H9 (cell line): ENCODE results near the gene ZC3H6. TPM values are rescaled to one million over a fixed set of nuclear protein-coding genes. Genes with fewer than 3 reads are reported as not detected.

Experiments
- DNase-seq: peaks from one replicate; pipeline ENCODE4 v3.0.0-alpha.2; 2017
- H2AFZ ChIP-seq: one replicate; pipeline ENCODE4 v1.6.1; 2013; ENCODE audit warnings: mild to moderate bottlenecking, low read length, control low read depth, moderate library complexity
- H2AK5ac ChIP-seq: 2 replicates; pipeline ENCODE4 v1.6.1; 2013; ENCODE audit warnings: low read length, control low read depth, mixed read lengths; ENCODE audit not compliant: insufficient read length
- H2BK120ac ChIP-seq: one replicate; pipeline ENCODE4 v1.6.1; 2013; ENCODE audit warnings: low read depth, mild to moderate bottlenecking, low read length, control low read depth, inconsistent platforms; ENCODE audit not compliant: poor library complexity, severe bottlenecking
- H2BK12ac ChIP-seq: 2 replicates; pipeline ENCODE4 v1.6.1; 2013; ENCODE audit warnings: low read length, control low read depth, mixed read lengths, low read depth; ENCODE audit not compliant: insufficient read length
- H2BK15ac ChIP-seq: 2 replicates; pipeline ENCODE4 v1.6.1; 2013; ENCODE audit warnings: low read depth, low read length, control low read depth
- H2BK20ac ChIP-seq: one replicate; pipeline ENCODE4 v1.6.1; 2013; ENCODE audit warnings: low read depth, mild to moderate bottlenecking, low read length, control low read depth, inconsistent platforms; ENCODE audit not compliant: poor library complexity, severe bottlenecking
- H2BK5ac ChIP-seq: 2 replicates; pipeline ENCODE4 v1.6.1; 2013; ENCODE audit warnings: low read length, control low read depth, mixed read lengths; ENCODE audit not compliant: insufficient read length
- H3K14ac ChIP-seq: 2 replicates; pipeline ENCODE4 v1.6.1; 2013; ENCODE audit warnings: low read length, control low read depth; ENCODE audit not compliant: insufficient read depth
- H3K18ac ChIP-seq: 2 replicates; pipeline ENCODE4 v1.6.1; 2013; ENCODE audit warnings: low read depth, mild to moderate bottlenecking, mixed read lengths, low read length, control low read depth; ENCODE audit not compliant: insufficient read length
- H3K23ac ChIP-seq: 2 replicates; pipeline ENCODE4 v1.6.1; 2013; ENCODE audit warnings: low read length, control low read depth, mixed read lengths, low read depth; ENCODE audit not compliant: insufficient read length
- H3K23me2 ChIP-seq: 2 replicates; pipeline ENCODE4 v1.6.1; 2013; ENCODE audit warnings: low read depth, mild to moderate bottlenecking, mixed read lengths, low read length, control low read depth; ENCODE audit not compliant: insufficient read length, poor library complexity, severe bottlenecking
- H3K27ac ChIP-seq: 2 replicates; pipeline ENCODE4 v1.5.1; 2013; ENCODE audit warnings: low read length, control low read depth, mixed read lengths, low read depth; ENCODE audit not compliant: insufficient read length
- H3K27me3 ChIP-seq: 2 replicates; pipeline ENCODE4 v1.6.1; 2013; ENCODE audit warnings: low read length, control low read depth, inconsistent platforms; ENCODE audit not compliant: insufficient read depth
- H3K4ac ChIP-seq: 2 replicates; pipeline ENCODE4 v1.6.1; 2013; ENCODE audit warnings: low read depth, mild to moderate bottlenecking, control low read depth, inconsistent platforms, low read length, moderate library complexity
- H3K4me1 ChIP-seq: 2 replicates; pipeline ENCODE4 v1.6.1; 2013; ENCODE audit warnings: low read length, control low read depth, inconsistent platforms; ENCODE audit not compliant: insufficient read depth
- H3K4me2 ChIP-seq: 2 replicates; pipeline ENCODE4 v1.6.1; 2013; ENCODE audit warnings: low read length, control low read depth, mixed read lengths; ENCODE audit not compliant: insufficient read length, insufficient read depth
- H3K56ac ChIP-seq: 2 replicates; pipeline ENCODE4 v1.6.1; 2013; ENCODE audit warnings: low read depth, mild to moderate bottlenecking, mixed read lengths, low read length, control low read depth; ENCODE audit not compliant: insufficient read length
- H3K79me1 ChIP-seq: 2 replicates; pipeline ENCODE4 v1.6.1; 2013; ENCODE audit warnings: low read depth, mild to moderate bottlenecking, moderate library complexity, low read length, control low read depth, inconsistent platforms; ENCODE audit not compliant: insufficient read depth, poor library complexity, severe bottlenecking
- H3K79me2 ChIP-seq: 2 replicates; pipeline ENCODE4 v1.6.1; 2013; ENCODE audit warnings: low read length, control low read depth, inconsistent platforms; ENCODE audit not compliant: insufficient read depth
- H3K9ac ChIP-seq: 2 replicates; pipeline ENCODE4 v1.6.1; 2013; ENCODE audit warnings: low read length, control low read depth, mixed read lengths; ENCODE audit not compliant: insufficient read length; ENCODE audit errors: extremely low read depth
- H3K9me3 ChIP-seq: one replicate; pipeline ENCODE4 v1.6.1; 2013; ENCODE audit warnings: low read depth, low read length, inconsistent platforms; ENCODE audit not compliant: control insufficient read depth
- H3T11ph ChIP-seq: one replicate; pipeline ENCODE4 v1.6.1; 2013; ENCODE audit warnings: mild to moderate bottlenecking, low read length, control low read depth, inconsistent platforms
- H4K20me1 ChIP-seq: one replicate; pipeline ENCODE4 v1.6.1; 2013; ENCODE audit not compliant: control insufficient read depth, insufficient read length, insufficient read depth
- H4K5ac ChIP-seq: 2 replicates; pipeline ENCODE4 v1.6.1; 2013; ENCODE audit warnings: low read depth, mild to moderate bottlenecking, mixed read lengths, low read length, control low read depth; ENCODE audit not compliant: insufficient read length
- H4K8ac ChIP-seq: replicated peaks from 2 replicates; pipeline ENCODE4 v1.6.1; 2013; ENCODE audit warnings: low read length, control low read depth, mixed read lengths, low read depth; ENCODE audit not compliant: insufficient read length
- H4K91ac ChIP-seq: 2 replicates; pipeline ENCODE4 v1.6.1; 2013; ENCODE audit warnings: low read depth, mild to moderate bottlenecking, moderate library complexity, mixed read lengths, low read length, control low read depth; ENCODE audit not compliant: insufficient read length
- H3K27ac Mint-ChIP-seq, 3 experiments: 2 replicates in 2 of 3; 3 replicates in 1 of 3; pipeline ENCODE4 v1.8.0; 2020 to 2021; ENCODE audit warnings: mixed read lengths in 3 of 3, mild to moderate bottlenecking in 1 of 3, moderate library complexity in 1 of 3
- H3K27me3 Mint-ChIP-seq: 2 replicates; pipeline ENCODE4 v1.8.0; 2021; ENCODE audit warnings: low read depth, mild to moderate bottlenecking, moderate library complexity, mixed read lengths
- H3K36me3 Mint-ChIP-seq, 3 experiments: 2 replicates in 2 of 3; 3 replicates in 1 of 3; pipeline ENCODE4 v1.8.0; 2020 to 2021; ENCODE audit warnings: low read depth in 3 of 3, mixed read lengths in 3 of 3; ENCODE audit not compliant: insufficient read depth in 1 of 3
- H3K4me1 Mint-ChIP-seq, 2 experiments: 2 replicates each; pipeline ENCODE4 v1.8.0; 2020; ENCODE audit warnings: mixed read lengths in 2 of 2
- H3K4me3 Mint-ChIP-seq, 2 experiments: 2 replicates in 1 of 2; 3 replicates in 1 of 2; pipeline ENCODE4 v1.8.0; 2020 to 2021; ENCODE audit warnings: mild to moderate bottlenecking in 2 of 2, mixed read lengths in 2 of 2, moderate library complexity in 1 of 2
- H3K9me3 Mint-ChIP-seq, 2 experiments: 2 replicates in 1 of 2; 3 replicates in 1 of 2; pipeline ENCODE4 v1.8.0; 2020; ENCODE audit warnings: mild to moderate bottlenecking in 2 of 2, mixed read lengths in 2 of 2, moderate library complexity in 1 of 2
- WGBS: extraction: QIAGEN DNeasy Blood & Tissue Kit; methylation state at CpG from one replicate; pipeline ENCODE4 v1.1.7; 2013; ENCODE audit warnings: missing lambda C conversion rate, low lambda C conversion rate, mixed read lengths; ENCODE audit not compliant: insufficient read length; ENCODE audit errors: extremely low coverage; 5-methylcytosine and 5-hydroxymethylcytosine counted together
- total RNA-seq: library from RNA; stranded (reverse); gene quantifications from 2 replicates; pipeline ENCODE4 v1.2.1, GENCODE V29; 2021
- TF ChIP-seq, protein P1 (sequence below): fragments of 200-600 bp; sonication (generic); conservative IDR thresholded peaks from 3 replicates; pipeline ENCODE4 v1.8.0; 2021; ENCODE audit warnings: antibody characterized with exemption, mild to moderate bottlenecking

The ZC3H6 gene
- total RNA-seq, 1 experiment from 2014 or later: 3.5 TPM

- no peak overlapping the region for H3K4me3 Mint-ChIP-seq
- H2BK120ac ChIP-seq: no peak overlapping the region
- H3K18ac ChIP-seq: no peak overlapping the region
- H3K9me3 ChIP-seq: no peaks in the 10 kb centered on the region
- no peaks in the 10 kb centered on the region for H3K27me3 Mint-ChIP-seq
- H3K27ac Mint-ChIP-seq: no peak overlapping the region
- H3K27me3 ChIP-seq: no peaks in the 10 kb centered on the region
- no peak overlapping the region for H3K4me2 ChIP-seq
- no peak overlapping the region for H4K91ac ChIP-seq
- H3K4me1 ChIP-seq: no peaks in the 10 kb centered on the region
- no peak overlapping the region for H2AK5ac ChIP-seq
- WGBS: no CpG with 5 or more reads among the region's 4 CpGs
- no peaks in the 10 kb centered on the region for H3K9me3 Mint-ChIP-seq
- H4K5ac ChIP-seq: no peak overlapping the region
- no peak overlapping the region for H2BK20ac ChIP-seq
- H2BK5ac ChIP-seq: no peak overlapping the region
- no peak overlapping the region for H3K9ac ChIP-seq
- no peak for DNase-seq
- H2BK15ac ChIP-seq: no peak overlapping the region
- H3T11ph ChIP-seq: no peak overlapping the region
- no peak overlapping the region for H3K23ac ChIP-seq
- no peaks in the 10 kb centered on the region; the same call in 1 of the 2 replicates for H3K79me2 ChIP-seq
- no peak overlapping the region for H2BK12ac ChIP-seq
- peaks cover 4 to 11% (median 9%) of the 10 kb centered on the region in 3 experiments; a peak in 6 of 7 replicates for H3K36me3 Mint-ChIP-seq
- H3K23me2 ChIP-seq: no peaks in the 10 kb centered on the region
- no peak overlapping the region for H3K27ac ChIP-seq
- no peaks in the 10 kb centered on the region for H3K4me1 Mint-ChIP-seq
- no peak overlapping the region for H2AFZ ChIP-seq
- no peaks in the 10 kb centered on the region for H4K20me1 ChIP-seq
- no peak overlapping the region for H3K56ac ChIP-seq
- no peak overlapping the region for H3K14ac ChIP-seq
- no peaks in the 10 kb centered on the region for H3K79me1 ChIP-seq
- TF ChIP-seq, protein P1, sequence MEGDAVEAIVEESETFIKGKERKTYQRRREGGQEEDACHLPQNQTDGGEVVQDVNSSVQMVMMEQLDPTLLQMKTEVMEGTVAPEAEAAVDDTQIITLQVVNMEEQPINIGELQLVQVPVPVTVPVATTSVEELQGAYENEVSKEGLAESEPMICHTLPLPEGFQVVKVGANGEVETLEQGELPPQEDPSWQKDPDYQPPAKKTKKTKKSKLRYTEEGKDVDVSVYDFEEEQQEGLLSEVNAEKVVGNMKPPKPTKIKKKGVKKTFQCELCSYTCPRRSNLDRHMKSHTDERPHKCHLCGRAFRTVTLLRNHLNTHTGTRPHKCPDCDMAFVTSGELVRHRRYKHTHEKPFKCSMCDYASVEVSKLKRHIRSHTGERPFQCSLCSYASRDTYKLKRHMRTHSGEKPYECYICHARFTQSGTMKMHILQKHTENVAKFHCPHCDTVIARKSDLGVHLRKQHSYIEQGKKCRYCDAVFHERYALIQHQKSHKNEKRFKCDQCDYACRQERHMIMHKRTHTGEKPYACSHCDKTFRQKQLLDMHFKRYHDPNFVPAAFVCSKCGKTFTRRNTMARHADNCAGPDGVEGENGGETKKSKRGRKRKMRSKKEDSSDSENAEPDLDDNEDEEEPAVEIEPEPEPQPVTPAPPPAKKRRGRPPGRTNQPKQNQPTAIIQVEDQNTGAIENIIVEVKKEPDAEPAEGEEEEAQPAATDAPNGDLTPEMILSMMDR: no peak
- H4K8ac ChIP-seq: no peak overlapping the region
- no peak overlapping the region for H3K4ac ChIP-seq
Measured at GRCh38 chr2:112243233-112243632, 32.2 kb upstream of the ZC3H6 start.
